ENCODE results near the gene DNASE2B.

DNASE2B gene

GRCh38 chr1:84373436-84374141, 24.7 kb upstream of the DNASE2B start:
- TF ChIP-seq, protein P1, sequence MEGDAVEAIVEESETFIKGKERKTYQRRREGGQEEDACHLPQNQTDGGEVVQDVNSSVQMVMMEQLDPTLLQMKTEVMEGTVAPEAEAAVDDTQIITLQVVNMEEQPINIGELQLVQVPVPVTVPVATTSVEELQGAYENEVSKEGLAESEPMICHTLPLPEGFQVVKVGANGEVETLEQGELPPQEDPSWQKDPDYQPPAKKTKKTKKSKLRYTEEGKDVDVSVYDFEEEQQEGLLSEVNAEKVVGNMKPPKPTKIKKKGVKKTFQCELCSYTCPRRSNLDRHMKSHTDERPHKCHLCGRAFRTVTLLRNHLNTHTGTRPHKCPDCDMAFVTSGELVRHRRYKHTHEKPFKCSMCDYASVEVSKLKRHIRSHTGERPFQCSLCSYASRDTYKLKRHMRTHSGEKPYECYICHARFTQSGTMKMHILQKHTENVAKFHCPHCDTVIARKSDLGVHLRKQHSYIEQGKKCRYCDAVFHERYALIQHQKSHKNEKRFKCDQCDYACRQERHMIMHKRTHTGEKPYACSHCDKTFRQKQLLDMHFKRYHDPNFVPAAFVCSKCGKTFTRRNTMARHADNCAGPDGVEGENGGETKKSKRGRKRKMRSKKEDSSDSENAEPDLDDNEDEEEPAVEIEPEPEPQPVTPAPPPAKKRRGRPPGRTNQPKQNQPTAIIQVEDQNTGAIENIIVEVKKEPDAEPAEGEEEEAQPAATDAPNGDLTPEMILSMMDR (IDR thresholded peaks at IDR 0.05; ENCODE audit: insufficient read depth, low read depth, low read length, missing control alignments) = no peak
- no peak for DNase-seq (ENCODE audit: low read depth)
- no peak overlapping the region for H3K4me3 ChIP-seq (ENCODE audit: low read depth, low read length)

- H3K4me3 ChIP-seq (ENCODE audit: low read depth, low read length) = no peak overlapping the region
- no peak for DNase-seq (ENCODE audit: low read depth)
- TF ChIP-seq, protein P1 (IDR thresholded peaks at IDR 0.05; ENCODE audit: insufficient read depth, low read depth, low read length, missing control alignments) = no peak
Observed at GRCh38 chr1:84374991-84375696, 23.1 kb upstream of the DNASE2B start.

DNA sequence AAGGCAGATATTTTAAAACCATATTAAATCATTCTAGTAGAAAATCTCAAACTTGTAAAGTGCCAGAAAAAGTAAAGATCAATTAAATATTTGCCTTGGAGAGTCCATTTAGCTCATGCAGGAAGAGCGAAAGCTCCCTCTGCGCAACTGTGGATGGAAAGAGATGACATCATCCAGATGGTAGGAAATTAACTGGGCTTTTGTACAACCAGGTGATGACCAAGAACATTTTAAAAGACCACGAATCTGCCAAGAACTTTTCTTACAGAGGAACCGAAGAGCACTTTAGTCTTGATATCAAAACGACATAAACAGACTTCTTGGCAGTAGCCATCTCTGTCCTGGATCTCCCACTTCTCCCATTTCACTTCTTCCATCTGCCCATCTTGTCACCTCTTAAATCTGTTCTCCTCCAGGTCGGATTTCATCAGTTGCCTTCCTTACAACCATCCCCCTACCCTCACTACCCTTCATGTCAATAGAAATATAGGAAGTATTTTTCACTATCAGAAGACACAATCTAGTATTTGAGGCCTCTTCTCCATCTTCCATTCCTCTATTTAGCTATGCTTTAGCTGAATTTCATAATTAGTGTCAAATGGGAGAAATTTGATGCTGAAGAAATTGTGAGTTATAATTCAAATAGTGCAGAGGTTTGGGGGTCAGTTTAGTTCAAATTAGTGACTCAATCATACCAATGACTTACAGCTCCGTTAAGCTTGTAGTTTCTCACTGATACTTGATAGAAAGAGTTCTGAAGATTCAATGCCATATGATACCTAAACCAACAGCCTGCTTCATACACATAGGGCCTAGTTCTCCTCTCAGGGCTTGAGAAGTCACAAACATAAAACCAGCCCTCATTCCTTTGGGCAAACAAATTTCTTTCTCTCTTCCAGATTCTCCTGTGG, 22.0 kb upstream of the DNASE2B start:
- no peak for DNase-seq (ENCODE audit: low read depth)
- no peak overlapping the region for H3K4me3 ChIP-seq (ENCODE audit: low read depth, low read length)
- TF ChIP-seq, protein P1 (IDR thresholded peaks at IDR 0.05; ENCODE audit: insufficient read depth, low read depth, low read length, missing control alignments) = no peak

- no peak for DNase-seq (ENCODE audit: low read depth)
- no peak overlapping the region for H3K4me3 ChIP-seq (ENCODE audit: low read depth, low read length)
- TF ChIP-seq, protein P1 (IDR thresholded peaks at IDR 0.05; ENCODE audit: insufficient read depth, low read depth, low read length, missing control alignments) = no peak
Observed at GRCh38 chr1:84377480-84378095, 20.7 kb upstream of the DNASE2B start.

- no peak overlapping the region for H3K4me3 ChIP-seq (ENCODE audit: low read depth, low read length)
- TF ChIP-seq, protein P1 (IDR thresholded peaks at IDR 0.05; ENCODE audit: insufficient read depth, low read depth, low read length, missing control alignments) = no peak
- no peak for DNase-seq (ENCODE audit: low read depth)
Observed at GRCh38 chr1:84379138-84379916, 19.0 kb upstream of the DNASE2B start.

GRCh38 chr1:84379917-84380180, 18.4 kb upstream of the DNASE2B start:
- no peak for DNase-seq (ENCODE audit: low read depth)
- TF ChIP-seq, protein P1 (IDR thresholded peaks at IDR 0.05; ENCODE audit: insufficient read depth, low read depth, low read length, missing control alignments) = no peak
- H3K4me3 ChIP-seq (ENCODE audit: low read depth, low read length) = no peak overlapping the region
